ENCODE measurements around the gene PTGR2.
A peak's percentile ranks its signal among the peaks of the same experiment; 100 is the strongest.
"Not testable (repeated sequence)": the region's sequence is repeated elsewhere in the genome, so short reads cannot be mapped to it uniquely, and the experiment has no call there.

Gene PTGR2

GRCh38 chr14:73888971-73889370, 37.3 kb downstream of the PTGR2 start:
- Mint-ChIP-seq H3K27me3 (ENCODE audit: low read depth, poor library complexity) (no peaks in the 10 kb centered on the region), H3K9me3 (no peaks in the 10 kb centered on the region), H3K4me1 (peaks cover 43% of the 10 kb centered on the region), H3K36me3 (ENCODE audit: low read depth) (peaks cover 15% of the 10 kb centered on the region), H3K27ac (no peak overlapping the region), H3K4me3 (peak overlapping the region; percentile 95)
- no peak for DNase-seq
- TF ChIP-seq CTCF (IDR thresholded peaks at IDR 0.05), result no peak

- Mint-ChIP-seq H3K27ac (peak overlapping the region; percentile 83), H3K27me3 (ENCODE audit: low read depth, poor library complexity) (no peaks in the 10 kb centered on the region), H3K4me1 (peaks cover 41% of the 10 kb centered on the region), H3K4me3 (peak overlapping the region; percentile 38), H3K36me3 (ENCODE audit: low read depth) (peaks cover 18% of the 10 kb centered on the region), H3K9me3 (no peaks in the 10 kb centered on the region)
- DNase-seq, result no peak
- no peak for TF ChIP-seq CTCF (IDR thresholded peaks at IDR 0.05)
These were observed 37.7 kb downstream of the PTGR2 start for GRCh38 chr14:73889376-73889775.

GRCh38 chr14:73894180-73894687, 42.6 kb downstream of the PTGR2 start:
- not testable (repeated sequence) for H3K27me3 Mint-ChIP-seq (ENCODE audit: low read depth, poor library complexity); H3K4me1 Mint-ChIP-seq; H3K4me3 Mint-ChIP-seq; H3K9me3 Mint-ChIP-seq; DNase-seq; H3K27ac Mint-ChIP-seq
- H3K36me3 Mint-ChIP-seq (ENCODE audit: low read depth), result peaks cover 41% of the 10 kb centered on the region

- peaks cover 52% of the 10 kb centered on the region for H3K36me3 Mint-ChIP-seq (ENCODE audit: low read depth)
- no peak for TF ChIP-seq CTCF (IDR thresholded peaks at IDR 0.05)
- no peak overlapping the region for H3K27ac Mint-ChIP-seq
These were observed 44.3 kb downstream of the PTGR2 start for GRCh38 chr14:73895939-73896338.

GRCh38 chr14:73896521-73896920, 44.9 kb downstream of the PTGR2 start:
- Mint-ChIP-seq H3K4me1 (no peaks in the 10 kb centered on the region), H3K36me3 (ENCODE audit: low read depth) (peaks cover 53% of the 10 kb centered on the region), H3K4me3 (no peak overlapping the region), H3K27ac (no peak overlapping the region), H3K27me3 (ENCODE audit: low read depth, poor library complexity) (no peaks in the 10 kb centered on the region), H3K9me3 (no peaks in the 10 kb centered on the region)
- DNase-seq, result no peak
- TF ChIP-seq CTCF (IDR thresholded peaks at IDR 0.05), result no peak

More at GRCh38 chr14:73895939-73896338, 44.3 kb downstream of the PTGR2 start:
- no peaks in the 10 kb centered on the region for H3K27me3 Mint-ChIP-seq (ENCODE audit: low read depth, poor library complexity)
- no peak for DNase-seq
- H3K9me3 Mint-ChIP-seq, result no peaks in the 10 kb centered on the region
- H3K4me3 Mint-ChIP-seq, result no peak overlapping the region
- H3K4me1 Mint-ChIP-seq, result no peaks in the 10 kb centered on the region

- DNase-seq, result no peak
- Mint-ChIP-seq H3K27ac (no peak overlapping the region), H3K4me1 (no peaks in the 10 kb centered on the region), H3K36me3 (ENCODE audit: low read depth) (peaks cover 50% of the 10 kb centered on the region), H3K9me3 (no peaks in the 10 kb centered on the region), H3K27me3 (ENCODE audit: low read depth, poor library complexity) (no peaks in the 10 kb centered on the region), H3K4me3 (no peak overlapping the region)
- TF ChIP-seq CTCF (IDR thresholded peaks at IDR 0.05), result no peak
These were observed 51.4 kb downstream of the PTGR2 start for GRCh38 chr14:73903028-73903427.
